HG03378 (cell line): Measurements from ENCODE around the gene FAM110C.
"Not testable (repeated sequence)": the region's sequence is repeated elsewhere in the genome, so short reads cannot be mapped to it uniquely, and the experiment has no call there.

Experiments
- ATAC-seq: cut with Tn5 transposase; IDR thresholded peaks from one replicate; pipeline ENCODE4 v1.9.1; 2021; ENCODE audit warnings: mild to moderate bottlenecking, moderate library complexity; ENCODE audit not compliant: unreplicated experiment

Gene FAM110C, protein sequence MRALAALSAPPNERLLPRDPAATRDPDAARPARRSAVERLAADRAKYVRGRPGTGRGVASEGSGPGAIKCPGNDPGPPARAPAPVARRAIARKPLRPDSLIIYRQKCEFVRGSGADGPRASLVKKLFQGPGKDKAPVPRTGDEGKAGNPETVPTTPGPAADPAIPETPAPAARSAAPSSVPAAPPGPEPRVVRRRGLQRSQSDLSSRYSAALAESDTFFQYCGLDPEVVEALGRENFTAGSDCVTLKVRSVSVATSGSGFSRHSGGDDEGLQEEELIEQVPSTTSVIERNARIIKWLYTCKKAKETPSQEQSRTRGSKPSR

DNA sequence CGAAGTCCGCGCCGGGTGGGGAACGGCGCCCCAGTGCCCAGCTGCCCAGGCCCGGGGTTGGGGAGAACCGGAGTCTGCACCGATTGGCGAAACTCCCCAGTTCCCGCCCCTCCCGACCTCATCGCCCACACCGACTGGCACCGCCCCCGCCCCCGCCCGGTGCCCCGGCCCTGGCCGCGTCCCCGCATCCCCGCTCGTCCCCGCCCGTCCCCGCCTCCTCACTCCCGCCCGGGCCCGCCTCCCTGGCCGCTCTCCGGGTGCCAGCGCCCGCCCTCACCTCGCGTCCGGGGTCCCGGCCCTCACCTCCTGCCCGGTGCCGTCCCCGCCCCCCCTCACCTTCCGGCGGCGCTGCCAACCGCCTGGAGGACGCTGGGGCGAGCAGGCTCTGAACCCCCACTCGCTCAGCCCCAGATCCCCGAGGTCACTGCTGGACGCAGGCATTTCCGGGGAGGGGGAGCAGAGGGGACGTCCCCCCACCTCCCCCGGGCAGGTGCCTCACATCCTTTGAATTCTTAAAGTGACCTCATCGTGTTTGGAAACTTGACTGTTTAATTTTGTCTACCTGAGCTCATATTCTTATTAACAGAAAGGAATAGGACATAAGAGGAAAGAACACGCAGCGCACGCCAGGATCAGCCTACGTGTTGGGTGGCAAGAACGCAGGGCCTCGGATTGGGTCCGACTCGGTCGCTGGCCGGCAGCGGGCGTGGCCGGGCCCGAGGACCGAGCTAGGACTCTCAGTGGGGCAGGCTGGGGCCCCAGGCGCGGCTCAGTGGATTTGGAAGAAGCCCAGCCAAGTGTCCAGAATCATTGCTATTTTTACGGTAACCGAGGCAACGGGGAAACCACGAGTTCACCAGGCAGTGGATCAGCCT is at the start of gene FAM110C:
Gene FAM110C, minus strand, starts transcription at position 35 of the 875 bp plus-strand sequence. CDS start 120 bp downstream, outside the sequence.
- ATAC-seq = no peak

DNA sequence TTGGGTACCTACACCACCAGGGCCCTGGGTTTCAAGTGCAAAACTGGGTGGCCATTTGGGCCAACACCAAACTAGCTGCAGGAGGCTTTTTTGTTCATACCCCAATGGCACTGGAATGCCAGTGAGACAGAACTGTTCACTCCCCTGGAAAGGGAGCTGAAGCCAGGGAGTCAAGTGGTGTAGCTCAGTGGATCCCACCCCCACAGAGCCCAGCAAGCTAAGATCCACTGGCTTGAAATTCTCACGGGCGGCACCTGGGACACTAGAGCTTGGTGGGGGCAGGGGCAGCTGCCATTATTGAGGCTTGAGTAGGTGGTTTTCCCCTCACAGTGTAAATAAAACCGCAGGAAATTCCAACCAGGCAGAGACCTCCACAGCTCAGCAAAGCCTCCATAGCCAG is 46.0 kb upstream of the FAM110C start:
- ATAC-seq = no peak

DNA sequence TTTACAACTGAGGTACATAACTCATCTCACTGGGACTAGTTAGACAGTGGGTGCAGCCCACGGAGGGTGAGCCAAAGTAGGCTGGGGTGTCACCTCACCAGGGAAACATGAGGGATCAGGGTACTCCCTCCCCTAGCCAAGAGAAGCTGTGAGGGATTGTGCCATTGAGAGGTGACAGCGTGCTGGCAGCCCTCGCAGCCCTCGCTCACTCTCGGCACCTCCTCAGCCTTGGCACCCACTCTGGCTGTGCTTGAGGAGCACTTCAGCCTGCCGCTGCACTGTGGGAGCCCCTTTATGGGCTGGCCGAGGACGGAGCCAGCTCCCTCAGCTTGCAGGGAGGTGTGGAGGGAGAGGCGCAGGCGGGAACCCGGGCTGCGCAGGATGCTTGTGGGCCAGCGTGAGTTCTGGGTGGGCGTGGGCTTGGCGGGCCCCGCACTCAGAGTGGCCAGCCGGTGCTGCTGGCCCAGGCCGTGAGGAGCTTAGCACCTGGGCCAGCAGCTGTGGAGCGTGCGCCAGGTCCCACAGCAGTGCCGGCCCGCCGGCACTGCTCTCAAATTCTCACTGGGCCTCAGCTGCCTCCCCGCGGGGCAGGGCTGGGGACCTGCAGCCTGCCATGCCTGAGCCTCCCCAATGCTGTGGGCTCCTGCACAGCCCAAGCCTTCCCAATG is 44.5 kb upstream of the FAM110C start:
- no peak for ATAC-seq

DNA sequence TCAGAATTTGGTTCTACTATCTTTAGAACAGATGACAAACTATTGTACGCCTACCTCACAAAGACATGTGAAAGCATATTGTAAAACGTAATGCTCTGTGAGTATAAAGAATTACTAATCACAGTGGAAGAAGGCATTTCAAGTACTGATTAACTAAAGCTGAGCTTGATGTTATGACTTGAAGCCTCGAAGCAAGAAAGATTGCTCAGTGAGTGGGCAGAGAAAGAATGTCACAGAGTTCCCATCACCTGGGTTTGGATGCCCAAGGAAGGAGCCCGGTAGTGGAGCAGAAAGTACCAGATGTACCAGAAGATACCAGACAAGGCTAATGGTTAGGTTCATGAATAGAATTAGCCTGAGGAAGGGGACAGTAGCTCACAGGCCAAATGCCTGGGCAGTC is 39.5 kb upstream of the FAM110C start:
- no peak for ATAC-seq

DNA sequence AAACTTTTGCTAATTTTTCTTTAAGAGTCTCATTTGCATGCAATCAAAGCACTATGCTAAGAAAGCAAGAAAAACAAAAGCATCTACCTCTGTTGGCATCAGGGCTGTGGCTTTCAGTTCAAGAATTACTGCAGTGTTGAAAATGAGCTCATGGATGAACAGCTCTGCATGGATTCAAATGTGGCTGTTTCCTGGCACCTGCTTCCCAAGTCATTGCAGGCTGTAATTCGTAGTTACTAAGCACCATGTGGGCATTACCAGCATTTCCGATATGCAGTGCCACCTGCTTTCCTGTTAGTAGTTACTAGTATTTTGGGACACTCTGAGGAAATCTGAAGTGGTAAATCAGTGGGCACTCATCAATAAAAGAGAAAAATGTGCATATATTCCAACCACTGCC is 37.8 kb upstream of the FAM110C start:
- ATAC-seq = no peak

DNA sequence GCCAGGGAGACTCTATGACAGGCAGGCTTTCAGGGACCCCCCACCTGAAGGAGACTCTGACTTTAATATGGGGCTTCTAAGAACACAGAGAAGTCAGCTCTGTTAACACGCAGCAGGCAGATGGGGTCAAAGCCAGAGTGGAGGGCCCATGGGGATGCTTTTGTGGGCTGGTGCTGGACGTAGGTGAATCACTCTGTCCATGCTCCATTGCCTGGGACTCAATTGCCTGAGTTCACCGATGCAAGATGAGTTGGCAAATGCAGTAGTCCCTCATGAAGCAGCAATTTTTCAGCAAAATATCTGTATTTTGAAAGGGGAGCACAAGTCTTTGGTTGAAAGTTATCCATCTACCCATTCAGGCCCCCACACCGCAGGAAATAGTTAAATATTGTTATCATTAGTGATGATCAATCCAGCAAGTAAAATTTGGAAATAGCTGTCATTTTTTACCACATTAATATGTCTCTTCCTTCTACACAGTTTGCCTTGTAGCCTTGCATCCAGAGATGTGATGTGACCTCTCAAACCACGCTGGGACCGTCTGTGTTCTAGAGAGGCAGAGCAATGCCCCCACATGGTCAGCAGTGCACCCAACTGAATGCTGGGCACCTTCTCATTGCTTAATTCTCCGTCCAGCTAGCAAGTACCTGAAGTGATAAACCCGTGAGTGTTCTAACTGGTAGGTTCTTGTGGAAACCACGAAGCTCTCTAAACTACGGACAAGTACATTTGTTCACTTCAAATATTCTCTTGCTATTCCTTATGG is 34.8 kb upstream of the FAM110C start:
- no peak for ATAC-seq

DNA sequence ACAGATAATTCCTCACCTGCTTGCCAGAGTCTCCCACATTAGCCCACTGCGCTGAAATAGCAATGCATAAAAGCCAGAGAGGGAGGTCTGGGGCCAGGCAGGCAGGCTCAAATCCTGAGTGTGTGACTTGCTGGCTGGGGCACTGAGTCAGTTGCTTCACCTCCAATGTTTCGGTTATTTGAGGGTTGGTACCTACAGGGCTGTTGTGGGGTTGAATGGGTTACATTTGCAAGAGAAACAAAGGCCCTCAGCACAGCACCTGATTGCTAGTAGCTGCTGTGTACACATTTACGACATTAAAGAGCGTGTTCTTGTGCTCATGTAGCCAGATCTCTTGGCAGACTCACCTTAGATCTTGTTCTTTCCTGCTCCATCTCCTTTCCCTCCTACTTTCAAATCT is 34.1 kb upstream of the FAM110C start:
- no peak for ATAC-seq

DNA sequence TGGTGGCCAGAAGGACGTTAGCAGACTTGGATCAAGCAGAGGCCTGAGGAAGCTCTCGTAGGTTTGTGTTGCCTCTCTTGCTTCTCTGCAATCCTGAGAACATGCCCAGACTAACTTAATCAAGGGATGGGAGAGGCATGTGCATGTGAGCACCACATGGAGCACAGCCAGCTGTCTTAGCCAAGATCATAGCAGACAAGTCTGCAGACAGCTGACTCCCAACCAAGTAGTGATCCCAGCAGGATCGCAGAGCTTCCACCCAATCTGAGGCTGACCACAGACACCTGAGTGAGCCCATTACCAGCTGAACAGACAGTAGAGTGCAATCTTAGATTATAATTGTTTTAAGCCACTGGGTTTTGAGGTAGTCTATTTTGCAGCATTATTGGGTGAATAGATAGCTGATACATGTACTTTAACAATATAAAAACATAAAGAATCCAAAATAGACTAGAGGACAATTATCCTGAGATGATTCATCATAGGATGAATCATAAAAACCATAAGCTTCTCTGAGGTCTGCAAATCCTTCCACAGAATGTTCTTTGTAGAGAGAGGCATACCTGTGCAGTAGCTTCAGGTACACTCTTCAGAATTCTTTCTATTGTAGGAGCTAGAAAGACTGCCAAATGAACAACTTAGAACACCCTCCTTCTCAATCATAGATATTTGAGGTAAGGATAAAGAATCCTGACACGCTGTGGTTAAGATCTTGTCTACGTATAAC is 25.2 kb upstream of the FAM110C start:
- ATAC-seq = no peak

DNA sequence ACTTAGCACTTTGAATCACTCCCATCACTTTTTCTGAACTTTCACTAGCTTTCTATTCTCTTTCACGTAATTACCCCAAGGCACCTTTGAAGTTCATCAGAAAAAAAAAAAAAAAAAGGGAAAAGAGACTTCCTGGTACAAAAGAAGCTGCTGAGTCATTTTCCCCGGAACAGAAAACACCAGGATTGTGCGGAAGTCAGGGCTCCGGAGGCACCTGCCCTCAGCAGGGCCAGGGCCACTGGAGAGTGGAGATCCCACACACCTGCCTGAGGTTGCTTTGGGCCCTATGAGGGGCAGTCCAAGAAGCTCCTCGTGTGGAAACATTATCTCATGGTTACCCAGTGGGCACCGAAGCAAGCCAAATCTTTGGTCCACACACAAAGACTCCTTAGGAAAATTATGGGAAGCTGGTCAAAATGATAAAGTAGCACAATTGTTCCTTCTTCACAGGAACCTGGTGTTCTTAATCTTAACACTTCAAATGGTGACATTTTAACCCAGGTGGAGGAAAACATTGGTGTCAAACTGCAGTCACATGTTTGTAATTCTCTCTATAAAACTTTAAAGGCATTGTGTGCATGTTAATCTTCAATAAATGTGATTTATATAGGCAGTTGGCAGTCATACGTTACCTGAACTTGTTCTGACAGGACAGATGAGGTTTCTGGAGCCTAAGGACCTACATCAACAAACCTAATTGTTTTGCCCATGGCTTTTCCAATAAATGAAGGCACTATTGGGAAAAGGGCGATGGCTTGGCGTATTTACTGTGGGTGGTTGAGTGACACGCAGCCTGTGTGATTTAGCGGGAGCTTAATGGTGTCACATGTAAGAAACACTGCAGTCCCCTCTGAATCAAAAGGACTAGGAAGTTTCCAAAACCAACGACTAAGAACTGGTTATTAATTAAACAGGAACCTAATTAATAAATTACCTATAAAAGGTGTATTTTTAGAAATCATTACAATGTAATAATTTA is 23.4 kb upstream of the FAM110C start:
- no peak for ATAC-seq

DNA sequence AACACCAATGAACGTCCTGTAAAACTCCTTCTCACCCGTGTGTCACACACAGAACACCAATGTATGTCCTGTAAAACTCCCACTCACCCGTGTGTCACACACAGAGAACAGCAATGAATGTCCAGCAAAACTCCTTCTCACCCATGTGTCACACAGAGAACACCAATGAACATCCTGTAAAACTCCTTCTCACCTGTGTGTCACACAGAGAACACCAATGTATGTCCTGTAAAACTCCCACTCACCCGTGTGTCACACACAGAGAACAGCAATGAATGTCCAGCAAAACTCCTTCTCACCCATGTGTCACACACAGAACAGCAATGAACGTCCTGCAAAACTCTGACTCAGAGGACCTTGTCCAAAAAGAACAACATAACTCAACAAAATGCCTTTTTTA is 22.3 kb upstream of the FAM110C start:
- not testable (repeated sequence) for ATAC-seq

DNA sequence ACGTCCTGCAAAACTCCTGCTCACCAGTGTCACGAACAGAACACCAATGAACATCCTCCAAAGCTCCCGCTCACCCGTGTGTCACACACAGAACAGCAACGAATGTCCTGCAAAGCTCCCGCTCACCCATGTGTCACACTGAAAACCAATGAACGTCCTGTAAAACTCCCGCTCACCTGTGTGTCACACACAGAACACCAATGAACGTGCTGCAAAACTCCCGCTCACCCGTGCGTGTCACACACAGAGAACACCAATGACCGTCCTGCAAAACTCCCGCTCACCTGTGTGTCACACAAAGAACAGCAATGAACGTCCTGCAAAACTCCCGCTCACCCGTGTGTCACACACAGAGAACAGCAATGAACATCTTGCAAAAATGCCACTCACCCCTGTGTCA is 20.5 kb upstream of the FAM110C start:
- no peak for ATAC-seq

DNA sequence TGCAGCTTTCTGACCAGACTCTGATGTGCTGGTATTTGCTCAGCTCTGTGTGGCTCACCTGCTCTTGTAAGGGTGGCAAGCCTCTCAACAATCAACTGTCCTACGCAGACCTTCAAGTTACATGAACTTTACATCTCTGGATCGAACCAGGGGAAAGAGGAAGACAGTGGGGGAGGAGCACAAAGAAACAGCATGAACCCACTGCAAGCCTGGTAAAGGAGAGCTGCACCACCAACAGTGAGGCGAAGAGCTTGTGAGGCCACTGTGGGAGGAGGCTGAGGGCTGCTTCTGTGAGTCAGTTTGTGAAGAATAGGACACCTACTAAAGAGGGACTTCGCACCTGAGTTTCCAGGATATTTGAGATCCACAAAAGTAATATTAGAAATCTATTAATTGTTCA is 18.8 kb upstream of the FAM110C start:
- ATAC-seq = no peak

DNA sequence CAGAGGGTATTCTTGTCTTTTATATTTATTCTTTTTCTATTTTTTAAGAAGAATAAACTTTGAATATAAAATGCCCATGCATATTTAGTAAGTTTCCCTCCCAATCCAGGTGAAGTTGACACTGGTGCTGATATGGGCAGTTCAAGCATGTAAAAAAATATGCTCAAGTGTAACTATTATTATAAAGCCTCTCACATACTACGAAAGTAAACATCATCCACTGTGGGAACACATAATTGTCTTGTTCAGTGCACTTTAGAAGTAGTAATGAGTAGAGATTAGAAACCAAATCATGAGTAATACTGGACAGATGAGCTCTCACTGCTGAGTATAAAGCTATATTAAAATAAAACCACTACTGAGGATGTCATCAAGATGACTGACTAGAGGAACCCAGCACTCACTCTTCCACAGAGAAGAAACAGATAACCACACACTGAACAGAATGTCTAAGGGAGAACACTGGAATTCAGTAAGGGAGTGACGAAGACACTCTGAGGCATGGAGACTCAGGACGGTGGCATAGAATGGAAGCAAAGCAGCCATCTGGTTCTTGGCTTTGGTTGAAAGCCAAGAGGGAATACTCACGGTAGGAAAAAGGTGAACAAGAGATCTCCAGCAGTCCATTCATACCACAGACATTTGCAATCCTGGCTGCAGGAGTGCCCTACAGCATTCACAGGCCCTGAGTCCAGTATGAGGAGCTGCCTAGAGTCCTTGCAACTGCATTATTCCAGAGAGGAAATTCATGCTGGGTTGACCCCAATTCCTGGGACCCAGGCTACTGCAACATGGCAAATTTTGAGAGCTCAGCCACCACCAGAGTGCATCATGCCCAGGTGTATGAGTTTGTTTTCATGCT is 9.5 kb upstream of the FAM110C start:
- no peak for ATAC-seq

DNA sequence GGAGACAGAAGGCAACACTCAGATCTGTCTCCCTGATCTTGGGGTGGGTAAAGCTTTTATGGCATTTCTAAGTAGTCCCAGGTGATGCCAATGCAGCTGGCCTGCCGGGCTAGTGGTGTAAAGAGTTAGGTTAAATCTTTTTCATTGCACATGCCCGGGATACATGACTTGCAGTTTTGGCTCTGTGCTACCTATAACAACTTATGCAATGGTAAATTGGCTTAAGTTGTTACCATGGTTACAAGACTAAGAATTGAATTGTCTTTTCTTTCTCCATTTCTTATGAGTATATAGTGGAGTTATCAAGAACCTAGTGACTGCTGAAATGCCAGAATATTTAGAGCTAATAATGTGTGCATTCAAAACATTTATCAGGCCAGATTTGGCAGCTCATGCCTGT is 5.3 kb upstream of the FAM110C start:
- no peak for ATAC-seq

DNA sequence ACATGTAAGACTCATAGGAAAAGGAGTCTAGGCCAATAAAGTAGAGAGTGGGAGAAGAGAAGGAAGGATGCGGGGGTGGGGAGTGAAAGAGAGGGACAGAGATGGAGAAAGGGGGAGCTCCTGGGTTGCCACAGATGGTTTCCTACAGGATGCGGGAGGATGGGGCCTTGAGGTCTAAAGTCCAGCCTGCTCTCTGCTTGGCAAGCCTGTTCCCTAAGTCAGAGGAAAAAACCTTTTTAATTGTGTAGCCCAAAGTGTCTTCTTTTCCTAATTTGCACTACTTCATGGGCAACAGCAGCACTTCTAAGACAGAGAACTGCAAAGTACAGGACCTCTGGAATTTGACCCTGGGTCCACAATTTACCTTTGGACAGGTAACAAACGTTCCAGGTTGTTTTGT is 1.4 kb upstream of the FAM110C start:
- ATAC-seq = no peak

DNA sequence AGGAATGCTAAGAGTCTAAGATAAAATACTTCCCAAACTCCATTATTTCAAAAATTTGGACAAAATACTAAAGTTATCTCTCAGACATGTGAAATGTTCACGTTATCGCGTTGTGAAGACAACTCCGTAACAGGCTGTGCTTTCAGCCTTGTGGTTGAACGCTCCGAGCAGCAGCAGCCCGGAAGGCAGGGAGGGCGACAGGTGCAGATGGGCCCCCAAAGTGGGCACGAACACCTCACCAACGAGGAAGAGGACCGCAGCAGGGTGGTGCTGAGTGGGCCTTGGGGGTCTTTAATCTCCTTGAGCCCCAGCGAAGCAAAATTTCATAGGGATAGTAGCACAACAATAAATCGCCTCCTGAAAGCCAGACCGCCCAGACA is 1.0 kb upstream of the FAM110C start:
- ATAC-seq = no peak

DNA sequence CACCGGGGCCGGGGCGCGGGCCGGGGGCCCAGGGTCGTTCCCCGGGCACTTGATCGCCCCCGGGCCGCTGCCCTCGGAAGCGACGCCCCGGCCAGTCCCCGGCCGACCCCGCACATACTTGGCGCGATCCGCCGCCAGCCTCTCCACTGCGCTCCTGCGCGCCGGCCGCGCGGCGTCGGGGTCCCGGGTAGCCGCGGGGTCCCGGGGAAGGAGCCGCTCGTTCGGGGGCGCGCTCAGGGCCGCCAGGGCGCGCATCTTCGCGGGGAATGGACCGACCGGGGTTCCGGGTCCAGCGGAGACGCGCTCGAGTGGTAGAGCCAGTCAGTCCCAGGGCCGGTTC is 204 bp downstream of the FAM110C start:
- no peak for ATAC-seq

DNA sequence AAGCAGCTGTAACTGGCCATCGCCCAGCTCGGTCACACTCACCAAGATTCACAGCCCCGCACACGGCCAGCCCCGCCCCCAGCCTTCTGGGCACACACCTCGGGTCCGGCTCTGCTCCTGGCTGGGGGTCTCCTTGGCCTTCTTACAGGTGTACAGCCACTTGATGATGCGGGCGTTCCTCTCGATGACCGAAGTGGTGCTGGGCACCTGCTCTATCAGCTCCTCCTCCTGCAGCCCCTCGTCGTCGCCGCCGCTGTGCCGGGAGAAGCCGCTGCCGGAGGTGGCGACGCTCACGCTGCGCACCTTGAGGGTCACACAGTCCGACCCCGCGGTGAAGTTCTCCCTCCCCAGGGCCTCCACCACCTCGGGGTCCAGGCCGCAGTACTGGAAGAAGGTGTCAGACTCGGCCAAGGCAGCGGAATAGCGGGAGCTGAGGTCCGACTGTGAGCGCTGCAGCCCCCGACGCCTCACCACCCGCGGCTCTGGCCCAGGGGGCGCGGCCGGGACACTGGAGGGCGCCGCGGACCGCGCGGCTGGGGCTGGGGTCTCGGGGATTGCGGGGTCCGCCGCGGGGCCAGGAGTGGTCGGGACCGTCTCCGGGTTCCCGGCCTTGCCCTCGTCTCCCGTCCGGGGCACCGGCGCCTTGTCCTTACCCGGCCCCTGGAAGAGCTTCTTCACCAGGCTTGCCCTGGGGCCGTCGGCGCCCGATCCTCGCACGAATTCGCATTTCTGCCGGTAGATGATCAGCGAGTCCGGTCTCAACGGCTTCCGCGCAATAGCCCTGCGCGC is 769 bp downstream of the FAM110C start:
- ATAC-seq = no peak
